ENCODE measurements around the gene VPS52. TPM values are rescaled to one million over a fixed set of nuclear protein-coding genes. Genes with fewer than 3 reads are reported as not detected.

Gene VPS52
- total RNA-seq, 1 donor from 2014 or later, result 67.4 TPM

- TF ChIP-seq CTCF (IDR thresholded peaks at IDR 0.05), result no peak
- Mint-ChIP-seq H3K27ac (ENCODE audit: unreplicated experiment) (peak overlapping the region; percentile 99), H3K27me3 (ENCODE audit: unreplicated experiment) (no peaks in the 10 kb centered on the region), H3K4me1 (ENCODE audit: unreplicated experiment) (peaks cover 50% of the 10 kb centered on the region), H3K4me3 (ENCODE audit: unreplicated experiment) (peak overlapping the region; percentile 96), H3K36me3 (ENCODE audit: unreplicated experiment) (peaks cover 10% of the 10 kb centered on the region), H3K9me3 (ENCODE audit: unreplicated experiment) (no peaks in the 10 kb centered on the region)
- no peak for DNase-seq (ENCODE audit: extremely low spot score, unreplicated experiment)
Measured at GRCh38 chr6:33313105-33313708, 41.5 kb upstream of the VPS52 start.

DNA sequence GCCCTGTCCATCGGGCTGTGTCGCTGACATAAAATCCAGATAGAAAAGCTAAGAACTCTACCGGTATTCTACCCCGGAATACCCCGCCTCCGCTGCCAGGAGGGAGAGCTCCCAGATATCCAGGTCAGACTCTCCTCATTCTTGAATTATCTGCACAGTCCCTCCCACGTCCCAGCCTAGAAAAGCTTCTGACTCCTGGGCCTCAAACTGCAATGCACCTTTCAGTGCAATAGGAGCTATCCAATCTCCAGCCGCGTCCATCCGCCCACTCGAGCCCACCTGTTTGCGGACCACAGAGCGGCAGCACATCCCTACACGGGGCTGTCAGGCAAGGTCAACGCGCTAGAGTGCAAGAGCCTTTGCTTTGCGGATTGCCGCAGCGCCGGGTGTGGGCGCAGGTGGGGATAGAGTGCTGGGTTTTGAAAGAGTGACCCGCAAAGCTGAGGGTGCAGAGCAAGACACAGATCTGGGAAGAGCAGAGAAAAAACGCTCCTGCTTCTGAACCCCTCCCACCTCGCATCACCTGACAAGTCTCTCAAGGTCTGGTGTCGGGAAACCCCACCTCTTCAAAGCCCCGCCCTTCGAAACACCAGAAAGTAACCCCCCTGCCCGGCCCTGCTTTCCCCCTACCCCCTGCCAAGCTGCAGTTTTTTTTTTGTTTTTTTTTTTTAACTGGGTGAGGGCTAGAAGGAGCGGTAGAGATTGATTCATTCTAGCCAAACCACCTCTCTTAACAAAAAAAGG lies 40.9 kb upstream of the VPS52 start:
- H3K4me3 Mint-ChIP-seq (ENCODE audit: unreplicated experiment), result peak overlapping the region; percentile 96
- no peak for TF ChIP-seq CTCF (IDR thresholded peaks at IDR 0.05)
- H3K27me3 Mint-ChIP-seq (ENCODE audit: unreplicated experiment), result no peaks in the 10 kb centered on the region
- H3K27ac Mint-ChIP-seq (ENCODE audit: unreplicated experiment), result peak overlapping the region; percentile 99
- H3K9me3 Mint-ChIP-seq (ENCODE audit: unreplicated experiment), result no peaks in the 10 kb centered on the region
- no peak for DNase-seq (ENCODE audit: extremely low spot score, unreplicated experiment)
- H3K4me1 Mint-ChIP-seq (ENCODE audit: unreplicated experiment), result peaks cover 48% of the 10 kb centered on the region
- peaks cover 10% of the 10 kb centered on the region for H3K36me3 Mint-ChIP-seq (ENCODE audit: unreplicated experiment)

GRCh38 chr6:33306356-33306755 lies 34.7 kb upstream of the VPS52 start:
- peaks cover 14% of the 10 kb centered on the region for H3K4me1 Mint-ChIP-seq (ENCODE audit: unreplicated experiment)
- DNase-seq (ENCODE audit: extremely low spot score, unreplicated experiment), result no peak
- no peaks in the 10 kb centered on the region for H3K27me3 Mint-ChIP-seq (ENCODE audit: unreplicated experiment)
- TF ChIP-seq CTCF (IDR thresholded peaks at IDR 0.05), result no peak
- H3K36me3 Mint-ChIP-seq (ENCODE audit: unreplicated experiment), result peaks cover 18% of the 10 kb centered on the region
- no peaks in the 10 kb centered on the region for H3K9me3 Mint-ChIP-seq (ENCODE audit: unreplicated experiment)
- no peak overlapping the region for H3K4me3 Mint-ChIP-seq (ENCODE audit: unreplicated experiment)
- H3K27ac Mint-ChIP-seq (ENCODE audit: unreplicated experiment), result no peak overlapping the region

DNA sequence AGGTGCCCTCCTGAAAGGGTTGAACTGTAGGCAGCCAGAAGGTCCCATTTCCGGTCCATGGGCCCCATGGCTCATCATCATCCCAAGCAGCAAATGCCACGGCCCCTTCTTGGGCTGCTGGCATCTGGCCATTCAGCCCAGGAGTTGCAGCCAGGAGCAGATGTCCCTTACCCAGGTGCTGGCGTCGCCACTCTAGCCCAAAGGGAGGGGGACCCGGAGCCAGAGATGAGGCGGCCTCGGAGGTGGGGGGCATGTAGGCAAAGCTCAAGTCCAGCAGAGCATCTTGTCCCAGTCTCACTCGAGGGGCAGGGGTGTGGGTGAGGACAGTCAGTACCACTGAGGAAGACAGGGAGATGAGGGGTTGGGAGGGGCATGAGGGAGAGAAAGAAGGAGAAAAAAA lies 33.4 kb upstream of the VPS52 start:
- H3K27me3 Mint-ChIP-seq (ENCODE audit: unreplicated experiment), result no peaks in the 10 kb centered on the region
- no peak for DNase-seq (ENCODE audit: extremely low spot score, unreplicated experiment)

More for the DNA sequence above, 33.4 kb upstream of the VPS52 start:
- H3K27ac Mint-ChIP-seq (ENCODE audit: unreplicated experiment), result no peak overlapping the region
- H3K36me3 Mint-ChIP-seq (ENCODE audit: unreplicated experiment), result peaks cover 18% of the 10 kb centered on the region
- H3K4me3 Mint-ChIP-seq (ENCODE audit: unreplicated experiment), result no peak overlapping the region
- H3K9me3 Mint-ChIP-seq (ENCODE audit: unreplicated experiment), result no peaks in the 10 kb centered on the region
- TF ChIP-seq CTCF (IDR thresholded peaks at IDR 0.05), result no peak
- H3K4me1 Mint-ChIP-seq (ENCODE audit: unreplicated experiment), result peaks cover 23% of the 10 kb centered on the region

All from osteocyte (in vitro differentiated cells).